Rectal smooth muscle tissue (tissue), 1 donor: ENCODE results near the gene PTPN6.

Experiments
- H3K27ac ChIP-seq: one replicate; pipeline ENCODE4 v1.7.0; 2013; ENCODE audit warnings: low read depth, low read length, inconsistent platforms
- H3K27me3 ChIP-seq: one replicate; pipeline ENCODE4 v1.7.0; 2013; ENCODE audit warnings: low read length; ENCODE audit not compliant: control insufficient read depth, insufficient read depth
- H3K36me3 ChIP-seq: one replicate; pipeline ENCODE4 v1.7.0; 2013; ENCODE audit warnings: low read length; ENCODE audit not compliant: control insufficient read depth, insufficient read depth
- H3K4me1 ChIP-seq: one replicate; pipeline ENCODE4 v1.7.0; 2013; ENCODE audit warnings: low read length; ENCODE audit not compliant: control insufficient read depth, insufficient read depth
- H3K4me3 ChIP-seq: one replicate; pipeline ENCODE4 v1.7.0; 2013; ENCODE audit warnings: low read length
- H3K9ac ChIP-seq: one replicate; pipeline ENCODE4 v1.7.0; 2013; ENCODE audit warnings: low read length

PTPN6 gene

GRCh38 chr12:6939191-6939540 lies 12.0 kb upstream of the PTPN6 start:
- Histone ChIP-seq H3K27ac (peak overlapping the region; percentile 49), H3K4me3 (no peak overlapping the region), H3K9ac (peak overlapping the region; percentile 4), H3K36me3 (peaks cover 32% of the 10 kb centered on the region), H3K4me1 (peaks cover 20% of the 10 kb centered on the region), H3K27me3 (no peaks in the 10 kb centered on the region)

- H3K27ac ChIP-seq = no peak overlapping the region
- peaks cover 28% of the 10 kb centered on the region for H3K4me1 ChIP-seq
- no peak overlapping the region for H3K9ac ChIP-seq
- H3K4me3 ChIP-seq = no peak overlapping the region
- H3K36me3 ChIP-seq = peaks cover 16% of the 10 kb centered on the region
- H3K27me3 ChIP-seq = no peaks in the 10 kb centered on the region
Measured at GRCh38 chr12:6941267-6941666, 9.9 kb upstream of the PTPN6 start.

GRCh38 chr12:6941782-6942181 lies 9.4 kb upstream of the PTPN6 start:
- Histone ChIP-seq H3K27ac (no peak overlapping the region), H3K36me3 (peaks cover 16% of the 10 kb centered on the region), H3K27me3 (no peaks in the 10 kb centered on the region), H3K4me1 (peaks cover 28% of the 10 kb centered on the region), H3K9ac (no peak overlapping the region), H3K4me3 (no peak overlapping the region)

GRCh38 chr12:6942331-6942665 lies 8.9 kb upstream of the PTPN6 start:
- Histone ChIP-seq H3K27me3 (no peaks in the 10 kb centered on the region), H3K4me1 (peaks cover 28% of the 10 kb centered on the region), H3K27ac (peak overlapping the region; percentile 97), H3K9ac (no peak overlapping the region), H3K36me3 (peaks cover 16% of the 10 kb centered on the region), H3K4me3 (no peak overlapping the region)

- H3K4me1 ChIP-seq = peaks cover 26% of the 10 kb centered on the region
- H3K27ac ChIP-seq = peak overlapping the region; percentile 97
- H3K27me3 ChIP-seq = no peaks in the 10 kb centered on the region
- H3K4me3 ChIP-seq = peak overlapping the region; percentile 76
- peaks cover 16% of the 10 kb centered on the region for H3K36me3 ChIP-seq
- H3K9ac ChIP-seq = peak overlapping the region; percentile 89
Measured at GRCh38 chr12:6943389-6943721, 7.8 kb upstream of the PTPN6 start.

GRCh38 chr12:6943722-6944380 lies 7.3 kb upstream of the PTPN6 start, which contains the start of the genes C12orf57 and RNU7-1:
TSS of gene C12orf57 (plus strand) at chr12:6944022. CDS start at chr12:6944122, 100 bp downstream.
TSS of gene RNU7-1 (plus strand) at chr12:6943816.
- peak within 1 kb of the TSS; percentile 97 for H3K27ac ChIP-seq
- peak within 1 kb of the TSS; percentile 76 for H3K4me3 ChIP-seq
- H3K9ac ChIP-seq = peak within 1 kb of the TSS; percentile 89
- no peaks in the 10 kb centered on the region for H3K27me3 ChIP-seq
- H3K36me3 ChIP-seq = peaks cover 16% of the 10 kb centered on the region
- peaks cover 21% of the 10 kb centered on the region for H3K4me1 ChIP-seq

- Histone ChIP-seq H3K27me3 (no peaks in the 10 kb centered on the region), H3K4me1 (peaks cover 16% of the 10 kb centered on the region), H3K9ac (peak overlapping the region; percentile 89), H3K27ac (peak overlapping the region; percentile 97), H3K36me3 (peaks cover 12% of the 10 kb centered on the region), H3K4me3 (peak overlapping the region; percentile 76)
Measured at GRCh38 chr12:6944381-6945186, 6.6 kb upstream of the PTPN6 start.

- H3K4me1 ChIP-seq = peaks cover 16% of the 10 kb centered on the region
- H3K27me3 ChIP-seq = no peaks in the 10 kb centered on the region
- no peak overlapping the region for H3K27ac ChIP-seq
- no peak overlapping the region for H3K9ac ChIP-seq
- peaks cover 10% of the 10 kb centered on the region for H3K36me3 ChIP-seq
- peak overlapping the region; percentile 7 for H3K4me3 ChIP-seq
Measured at GRCh38 chr12:6945613-6946012, 5.5 kb upstream of the PTPN6 start.

GRCh38 chr12:6946033-6946919 lies 4.9 kb upstream of the PTPN6 start:
- peak overlapping the region; percentile 59 for H3K4me3 ChIP-seq
- H3K36me3 ChIP-seq = peaks cover 4% of the 10 kb centered on the region
- H3K4me1 ChIP-seq = peaks cover 16% of the 10 kb centered on the region
- no peak overlapping the region for H3K27ac ChIP-seq
- H3K9ac ChIP-seq = no peak overlapping the region
- no peaks in the 10 kb centered on the region for H3K27me3 ChIP-seq

GRCh38 chr12:6946920-6947374 lies 4.2 kb upstream of the PTPN6 start:
- peak overlapping the region; percentile 59 for H3K4me3 ChIP-seq
- H3K36me3 ChIP-seq = no peaks in the 10 kb centered on the region

GRCh38 chr12:6947615-6948014 lies 3.5 kb upstream of the PTPN6 start:
- Histone ChIP-seq H3K4me1 (peaks cover 16% of the 10 kb centered on the region), H3K9ac (no peak overlapping the region), H3K27me3 (no peaks in the 10 kb centered on the region), H3K27ac (no peak overlapping the region), H3K36me3 (no peaks in the 10 kb centered on the region), H3K4me3 (no peak overlapping the region)

More at GRCh38 chr12:6946920-6947374, 4.2 kb upstream of the PTPN6 start:
- H3K4me1 ChIP-seq = peaks cover 16% of the 10 kb centered on the region
- no peaks in the 10 kb centered on the region for H3K27me3 ChIP-seq
- H3K27ac ChIP-seq = no peak overlapping the region
- no peak overlapping the region for H3K9ac ChIP-seq
